GM19395 (cell line): ENCODE results near the gene DNAJA2.
"Not testable (repeated sequence)": the region's sequence is repeated elsewhere in the genome, so short reads cannot be mapped to it uniquely, and the experiment has no call there.

Experiments used
- ATAC-seq: cut with Tn5 transposase; IDR thresholded peaks from one replicate; pipeline ENCODE4 v1.9.1; 2021; ENCODE audit warnings: mild to moderate bottlenecking, moderate library complexity; ENCODE audit not compliant: unreplicated experiment

The DNAJA2 gene

DNA sequence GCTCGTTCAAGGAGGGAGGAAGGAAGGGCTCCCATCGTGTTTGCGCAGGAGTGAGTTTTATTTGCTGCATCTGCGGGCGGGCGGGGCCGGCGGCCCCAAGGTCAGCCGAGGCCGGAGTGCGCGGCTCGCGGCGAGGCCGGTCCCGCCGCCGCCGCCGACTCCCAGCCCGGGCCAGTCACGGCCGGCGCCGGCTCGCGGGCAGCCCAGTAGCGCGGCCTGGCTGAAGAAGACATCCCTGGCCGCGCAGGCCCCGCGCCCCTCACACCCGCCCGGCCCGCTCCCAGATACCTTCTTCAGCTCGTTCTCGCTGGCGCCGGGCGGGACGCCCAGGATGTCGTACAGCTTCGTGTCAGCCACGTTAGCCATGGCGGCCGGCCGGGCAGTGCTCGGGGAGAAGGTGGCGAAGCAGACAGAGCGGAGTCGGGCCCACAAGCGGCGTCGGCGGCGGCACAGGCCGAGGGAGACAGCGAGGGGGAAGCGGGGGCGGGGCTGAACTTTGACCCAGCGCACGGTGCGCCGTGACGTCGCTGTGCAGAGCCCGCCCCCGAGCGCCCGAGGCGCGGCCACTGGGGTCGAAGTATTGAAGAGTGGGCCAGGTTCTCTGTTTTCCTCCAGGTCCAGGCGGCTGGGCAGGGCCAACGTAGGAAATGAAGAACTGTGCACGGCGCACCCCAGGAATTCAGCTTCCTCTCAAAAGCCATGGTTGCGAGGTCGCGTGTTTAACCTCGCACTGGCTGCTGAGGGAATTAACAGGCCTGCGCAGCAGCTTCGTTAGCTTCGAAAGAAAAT, at the start of gene DNAJA2:
TSS of gene DNAJA2 (minus strand) at position 468 of the 789 bp plus-strand sequence. CDS start at position 366, 102 bp downstream.
- ATAC-seq, result peak; percentile 84

DNA sequence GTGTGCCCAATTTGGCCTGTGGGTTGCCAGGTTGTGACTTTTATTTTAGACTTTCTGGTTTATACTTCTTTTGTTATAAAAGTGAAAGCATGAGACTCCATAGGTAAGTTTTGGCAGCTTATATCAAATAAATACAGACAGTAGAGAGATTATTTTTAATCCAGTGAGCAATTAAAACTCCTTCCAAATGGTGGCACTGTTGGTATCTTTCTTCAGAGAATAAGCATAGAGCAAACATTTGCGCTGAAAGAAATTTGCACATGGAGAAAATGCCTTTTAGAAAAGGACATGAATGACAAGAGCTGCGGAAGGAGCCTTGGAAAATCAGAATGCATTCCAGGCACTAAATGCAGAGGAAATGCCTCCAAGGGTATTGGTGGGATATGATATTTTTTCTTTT, 46.1 kb upstream of the DNAJA2 start:
- no peak for ATAC-seq

DNA sequence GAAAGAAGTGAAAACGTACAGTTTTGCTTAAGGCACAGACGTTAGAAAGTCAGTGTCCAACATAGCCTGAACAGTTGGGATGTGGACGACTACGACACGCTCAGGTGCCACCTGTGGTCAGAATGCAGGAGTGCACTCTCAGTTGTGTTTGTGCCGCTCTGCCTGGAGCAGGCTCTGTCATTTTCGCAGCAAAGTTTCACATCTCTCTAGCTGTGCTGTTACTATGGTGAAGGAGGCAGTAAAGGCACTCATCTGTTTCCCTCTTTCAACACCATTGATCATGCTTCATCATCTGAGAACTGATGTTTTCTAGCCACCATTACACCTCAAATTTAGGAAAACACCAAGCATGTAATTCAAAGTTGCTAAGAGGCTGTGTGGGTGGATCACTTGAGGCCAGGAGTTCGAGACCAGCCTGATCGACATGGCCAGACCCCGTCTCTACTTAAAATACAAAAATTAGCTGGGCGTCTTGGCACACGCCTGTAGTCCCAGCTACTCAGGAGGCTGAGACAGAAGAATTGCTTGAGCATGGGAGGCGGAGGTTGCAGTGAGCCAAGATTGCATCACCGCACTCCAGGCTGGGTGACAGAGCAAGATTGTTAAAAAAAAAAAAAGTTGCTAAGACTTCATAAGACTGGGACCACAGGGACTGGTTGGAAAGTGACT, 44.9 kb upstream of the DNAJA2 start:
- ATAC-seq, result peak; percentile 100

DNA sequence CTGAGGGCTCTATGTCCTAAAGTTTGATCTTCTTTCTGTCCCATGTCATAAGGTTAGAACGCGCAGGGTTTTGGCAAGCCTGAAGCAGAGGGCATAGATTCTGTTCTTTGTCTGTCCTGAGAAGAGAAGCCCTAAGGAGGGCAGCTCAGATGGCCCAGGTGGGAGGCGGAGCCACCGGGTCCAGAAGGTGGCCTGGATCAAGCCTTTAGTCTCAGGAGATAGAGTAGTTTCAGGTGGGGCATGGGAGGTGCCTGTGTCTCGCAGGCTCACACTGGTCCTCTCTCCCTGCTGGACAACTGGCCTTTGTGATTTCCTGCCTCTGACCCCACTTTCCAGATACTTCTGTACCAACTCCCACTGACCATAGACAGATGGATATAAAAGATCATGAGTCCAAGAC, 44.2 kb upstream of the DNAJA2 start:
- no peak for ATAC-seq

DNA sequence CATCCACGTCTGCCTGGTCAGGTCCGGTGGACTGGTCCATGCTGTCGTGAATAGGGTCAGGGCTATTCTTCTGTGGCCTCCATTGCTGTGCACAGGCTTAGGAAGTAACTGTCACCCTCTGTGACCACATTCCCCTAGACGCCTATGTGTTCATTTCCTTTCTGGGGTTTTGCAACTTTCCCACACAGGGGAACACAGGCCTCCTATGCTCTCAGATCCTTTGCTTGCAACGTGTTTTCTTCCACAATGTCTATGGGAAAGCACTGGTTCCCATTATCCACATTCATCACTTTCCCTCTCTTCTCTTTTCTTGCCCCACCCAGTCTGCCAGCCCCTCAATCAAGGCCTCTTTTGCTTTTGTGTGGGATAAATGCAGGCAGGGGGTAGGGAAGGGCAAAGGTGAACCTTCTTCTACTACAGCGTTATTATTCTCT, 43.2 kb upstream of the DNAJA2 start:
- ATAC-seq, result no peak

DNA sequence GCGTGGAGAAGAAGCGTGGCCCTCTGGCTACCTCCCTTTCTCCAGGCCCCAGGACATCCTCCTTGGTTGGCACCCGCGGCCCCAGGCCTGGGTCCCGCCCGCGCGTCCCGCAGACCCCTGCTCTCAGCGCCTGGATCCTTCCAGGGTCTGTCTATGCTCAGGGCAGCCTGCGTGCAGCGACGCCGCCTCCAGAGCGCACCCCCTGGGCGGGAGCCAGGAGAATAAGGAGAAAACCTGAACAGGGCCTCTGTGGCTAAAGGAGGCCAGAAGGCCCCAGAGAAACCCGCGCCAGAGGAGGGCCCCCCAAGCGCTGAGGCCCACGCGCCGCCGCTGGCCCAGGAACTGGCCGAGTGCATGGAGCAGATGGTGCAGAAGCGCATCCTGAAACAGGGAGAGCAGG, 40.4 kb upstream of the DNAJA2 start:
- no peak for ATAC-seq

DNA sequence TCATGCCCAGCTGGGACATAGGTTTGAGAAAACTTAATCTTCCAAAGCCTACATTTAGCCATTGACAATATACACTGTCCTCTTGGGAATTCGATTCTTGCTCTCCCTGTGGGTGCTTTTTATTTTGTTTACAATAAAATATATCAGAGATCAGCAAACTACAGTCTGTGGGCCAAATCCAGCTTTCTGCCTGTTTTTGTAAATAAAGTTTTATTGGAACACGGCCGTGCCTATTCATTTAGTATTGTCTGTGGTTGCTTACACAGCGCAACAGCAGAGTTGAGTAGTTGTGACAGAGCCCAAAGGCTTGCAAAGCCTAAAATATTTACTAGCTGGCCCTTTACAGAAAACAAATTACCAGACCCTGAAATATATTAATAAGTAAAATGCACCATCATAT, 39.7 kb upstream of the DNAJA2 start:
- ATAC-seq, result no peak

DNA sequence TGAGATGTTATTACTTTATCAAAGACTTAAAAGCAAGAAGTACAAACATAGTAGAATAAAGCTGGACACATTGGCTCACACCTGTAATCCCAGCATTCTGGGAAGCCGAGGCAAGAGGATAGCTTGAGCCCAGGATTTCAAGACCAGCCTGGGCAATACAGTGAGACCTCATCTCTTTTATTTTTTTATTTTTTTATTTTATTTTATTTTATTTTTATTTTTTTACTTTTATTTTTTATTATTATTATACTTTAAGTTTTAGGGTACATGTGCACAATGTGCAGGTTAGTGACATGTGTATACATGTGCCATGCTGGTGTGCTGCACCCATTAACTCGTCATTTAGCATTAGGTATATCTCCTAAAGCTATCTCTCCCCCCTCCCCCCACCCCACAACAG, 37.3 kb upstream of the DNAJA2 start:
- not testable (repeated sequence) for ATAC-seq

DNA sequence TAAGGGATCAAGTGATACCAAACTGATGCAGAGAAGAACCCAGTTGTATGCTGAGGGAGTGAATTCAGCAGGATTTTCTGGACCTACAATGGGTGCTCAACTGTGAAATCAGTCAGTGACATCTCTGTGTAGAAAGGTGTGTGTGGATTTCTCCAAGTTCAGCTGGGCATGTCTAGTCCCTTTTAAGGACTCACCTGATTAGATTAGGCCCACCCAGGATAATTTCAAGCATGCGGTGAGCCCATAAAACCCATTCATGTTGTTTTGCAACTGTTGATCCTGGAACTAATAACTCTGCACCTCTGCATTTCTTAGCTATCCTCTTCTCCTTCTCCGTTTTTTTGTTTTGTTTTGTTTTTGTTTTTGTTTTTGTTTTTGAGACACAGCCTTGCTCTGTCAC, 35.1 kb upstream of the DNAJA2 start:
- ATAC-seq, result no peak

DNA sequence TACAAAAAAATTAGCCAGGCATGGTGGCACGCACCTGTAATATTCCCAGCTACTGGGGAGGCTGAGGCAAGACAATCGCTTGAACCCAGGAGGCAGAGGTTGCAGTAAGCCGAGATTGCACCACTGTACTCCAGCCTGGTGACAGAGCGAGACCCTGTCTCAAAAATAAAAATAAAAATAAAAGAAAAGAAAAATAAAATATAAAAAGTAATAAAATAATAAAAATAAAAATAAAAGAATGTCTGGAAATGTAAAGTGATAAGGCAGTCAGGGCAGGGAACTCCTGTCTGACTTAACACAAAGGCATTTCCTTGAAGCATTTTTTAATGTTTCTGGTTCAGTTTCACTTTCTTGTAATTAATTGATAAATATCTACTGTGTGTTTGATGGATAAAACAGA, 34.7 kb upstream of the DNAJA2 start:
- no peak for ATAC-seq

DNA sequence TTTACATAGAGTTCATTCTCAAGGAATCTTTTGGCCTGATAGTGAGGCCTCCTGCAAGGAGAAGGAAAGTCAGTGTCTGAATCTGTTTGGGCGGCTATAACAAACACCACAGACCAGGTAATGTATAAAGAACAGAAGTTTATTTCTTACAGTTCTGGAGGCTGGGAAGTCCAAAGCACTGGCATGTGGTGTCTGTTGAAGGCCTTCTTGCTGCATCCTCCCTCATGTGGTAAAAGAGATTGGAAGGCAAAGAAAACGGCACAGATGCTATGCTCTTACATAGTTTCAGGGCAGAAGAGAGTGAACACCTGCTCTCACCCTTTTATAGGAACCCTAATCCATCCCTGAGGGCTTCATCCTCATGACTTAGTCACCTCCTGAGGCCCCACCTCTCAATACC, 31.2 kb upstream of the DNAJA2 start:
- no peak for ATAC-seq

DNA sequence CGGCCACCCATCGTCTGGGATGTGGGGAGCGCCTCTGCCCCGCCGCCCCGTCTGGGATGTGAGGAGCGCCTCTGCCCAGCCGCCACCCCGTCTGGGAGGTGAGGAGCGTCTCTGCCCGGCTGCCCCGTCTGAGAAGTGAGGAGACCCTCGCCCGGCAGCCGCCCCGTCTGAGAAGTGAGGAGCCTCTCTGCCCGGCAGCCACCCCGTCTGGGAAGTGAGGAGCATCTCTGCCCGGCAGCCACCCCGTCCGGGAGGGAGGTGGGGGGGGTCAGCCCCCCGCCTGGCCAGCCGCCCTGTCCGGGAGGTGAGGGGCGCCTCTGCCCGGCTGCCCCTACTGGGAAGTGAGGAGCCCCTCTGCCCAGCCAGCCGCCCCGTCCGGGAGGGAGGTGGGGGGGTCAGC, 26.6 kb upstream of the DNAJA2 start:
- ATAC-seq, result not testable (repeated sequence)

DNA sequence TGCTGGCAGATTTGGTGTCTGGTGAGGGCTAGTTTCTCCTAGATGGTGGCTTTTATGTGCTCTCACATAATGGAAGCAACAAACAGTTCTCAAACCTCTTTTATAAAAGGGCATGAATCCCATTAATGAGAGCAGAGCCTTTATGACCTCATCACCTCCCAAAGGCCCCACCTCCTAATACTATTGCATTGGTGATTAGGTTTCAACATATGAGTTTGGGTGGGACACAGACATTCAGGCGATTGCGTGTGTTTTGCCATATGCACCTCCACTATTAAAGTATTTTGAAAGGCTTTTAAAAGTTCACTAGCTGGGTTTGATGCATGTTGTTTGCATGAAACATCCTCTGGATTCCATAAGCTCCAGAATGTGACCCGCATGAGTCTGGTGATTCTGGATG, 24.4 kb upstream of the DNAJA2 start:
- no peak for ATAC-seq

DNA sequence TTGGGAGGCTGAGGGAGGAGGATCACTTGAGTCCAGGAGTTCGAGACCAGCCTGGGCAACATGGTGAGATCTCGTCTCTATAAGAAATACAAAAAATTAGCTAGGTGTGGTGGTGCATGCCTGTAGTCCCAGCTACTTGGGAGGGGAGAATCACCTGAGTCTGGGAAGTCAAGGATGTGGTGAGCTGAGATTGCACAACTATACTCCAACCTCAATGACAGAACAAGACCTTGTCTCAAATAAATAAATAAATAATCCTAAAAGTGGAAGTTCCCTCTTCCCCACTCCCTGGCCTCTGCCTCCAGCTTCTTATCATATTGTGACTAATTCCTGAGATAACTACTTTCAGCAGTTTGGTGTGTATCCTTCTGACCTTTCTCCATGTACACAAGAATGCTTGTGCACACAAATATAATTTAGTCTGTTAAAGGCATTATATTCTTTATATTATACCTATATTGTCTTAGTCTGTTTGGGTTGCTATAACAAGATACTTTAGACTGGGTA, 23.5 kb upstream of the DNAJA2 start:
- no peak for ATAC-seq

DNA sequence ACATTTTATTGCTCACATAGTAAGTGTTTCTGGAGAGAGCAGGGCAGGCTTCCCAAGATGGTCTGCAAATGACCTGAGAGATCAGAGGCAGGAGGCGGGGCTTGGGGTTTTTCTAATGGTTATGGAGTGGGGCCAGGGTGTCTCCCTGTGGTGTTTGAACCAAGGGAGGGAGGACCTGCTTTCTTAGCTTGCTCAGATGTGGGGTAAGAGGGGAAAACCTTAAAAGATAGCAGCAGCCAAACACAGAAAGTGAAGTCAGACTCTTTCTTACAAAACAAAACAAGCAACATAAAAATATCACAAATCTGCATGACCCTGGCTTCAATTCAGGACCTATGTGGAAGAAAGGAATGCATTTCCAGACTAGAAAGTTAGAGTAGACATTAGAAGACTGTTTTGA, 22.9 kb upstream of the DNAJA2 start:
- ATAC-seq, result no peak

DNA sequence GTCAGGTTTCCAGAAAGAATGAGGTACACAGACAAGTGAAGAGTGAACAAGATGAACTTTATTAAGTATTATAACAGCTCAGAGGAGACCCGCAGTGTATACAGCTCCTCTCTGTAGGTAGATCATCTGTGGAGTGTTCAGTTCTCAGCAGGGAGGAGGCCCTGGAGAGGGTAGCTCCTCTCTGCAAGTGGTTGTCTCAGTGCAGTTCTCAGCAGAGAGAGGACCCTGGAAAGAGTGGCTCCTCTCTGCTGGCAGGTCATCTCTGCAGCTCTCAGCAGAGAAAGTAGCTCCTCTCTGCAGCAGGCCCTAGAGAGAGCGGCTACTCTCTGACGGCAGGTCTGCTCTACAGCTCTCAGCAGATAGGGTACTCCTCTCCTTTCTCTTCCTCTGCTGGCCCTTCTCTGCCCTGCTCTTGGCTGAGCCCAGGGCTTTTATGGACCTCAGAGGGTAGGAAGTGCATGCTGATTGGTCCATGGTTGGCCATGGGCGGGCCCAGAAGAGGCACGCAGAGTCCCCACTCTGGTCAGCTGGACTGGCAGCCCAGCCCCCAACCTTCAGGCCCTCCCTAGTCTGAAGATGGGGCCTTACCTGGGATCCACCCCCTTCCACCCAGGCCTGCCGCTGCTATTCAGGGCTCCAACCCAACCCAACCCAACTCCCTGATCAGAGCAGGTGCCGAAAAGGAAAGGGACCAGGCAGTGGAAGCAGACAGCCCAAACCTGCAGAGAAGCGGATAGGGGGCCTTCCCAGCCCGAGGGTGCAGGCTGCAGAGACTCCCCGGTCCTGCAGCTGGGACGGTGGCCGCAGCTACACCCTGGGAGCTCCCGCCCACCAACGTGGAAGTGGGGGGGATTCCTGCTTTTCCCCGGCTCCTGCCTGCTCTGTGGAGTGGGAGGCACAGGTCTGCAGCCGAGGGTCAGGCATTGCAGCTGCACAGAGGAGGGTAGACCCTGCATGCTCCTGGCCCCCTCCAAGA, 18.5 kb upstream of the DNAJA2 start:
- ATAC-seq, result no peak

DNA sequence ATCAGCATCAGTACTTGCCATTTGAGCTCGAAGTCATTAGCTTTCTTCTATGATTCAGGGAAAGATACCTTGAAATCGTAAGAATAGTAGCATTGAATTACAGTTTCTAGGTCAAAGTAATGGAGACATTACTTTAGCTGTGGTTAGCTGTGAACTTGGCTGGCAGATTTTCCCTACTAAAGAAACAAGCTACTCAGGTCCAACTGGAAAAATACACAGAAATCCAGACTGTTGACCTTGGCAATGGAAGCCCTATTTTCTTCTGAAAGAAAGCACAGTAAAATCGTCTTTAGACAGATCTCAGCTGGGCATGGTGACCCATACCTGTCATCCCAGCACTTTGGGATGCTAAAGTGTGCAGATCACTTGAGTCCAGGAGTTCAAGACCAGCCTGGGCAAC, 13.4 kb upstream of the DNAJA2 start:
- no peak for ATAC-seq

DNA sequence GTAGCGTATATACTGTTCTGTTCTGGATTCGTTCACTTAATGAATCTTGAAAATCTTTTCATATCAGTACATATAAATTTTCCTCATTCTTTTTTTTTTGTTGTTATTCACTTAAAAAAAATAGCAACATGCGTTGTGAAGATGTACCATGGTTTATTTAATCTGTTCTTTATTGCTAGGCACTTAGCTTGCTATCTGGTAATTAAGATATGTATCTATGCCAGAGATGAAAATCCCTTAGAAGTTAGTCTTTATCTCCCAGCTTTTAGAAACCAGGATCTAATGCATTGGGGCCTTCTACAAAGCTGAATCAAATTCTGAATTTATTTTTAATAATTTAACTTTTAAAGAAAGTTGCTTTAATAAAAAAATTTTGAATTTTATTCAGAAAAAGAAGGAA, 13.0 kb upstream of the DNAJA2 start:
- no peak for ATAC-seq

DNA sequence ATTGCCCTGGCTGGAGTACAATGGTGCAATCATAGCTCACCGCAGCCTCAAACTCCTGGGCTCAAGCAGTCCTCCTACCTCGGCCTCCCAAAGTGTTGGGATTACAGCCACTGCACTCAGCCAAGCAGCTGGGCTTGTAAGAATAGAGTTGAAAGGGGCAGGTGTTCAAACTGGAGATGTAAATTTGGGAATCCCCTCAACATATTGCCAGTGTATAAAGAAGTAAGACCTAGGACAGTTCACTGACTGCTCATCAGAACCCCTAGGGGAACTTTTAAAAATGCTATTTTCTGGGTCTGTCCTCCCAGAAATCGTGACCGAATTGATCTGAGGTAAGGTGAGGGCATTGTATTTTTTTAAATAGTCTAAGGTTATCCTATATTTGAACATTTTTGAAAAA, 8.9 kb upstream of the DNAJA2 start:
- no peak for ATAC-seq

DNA sequence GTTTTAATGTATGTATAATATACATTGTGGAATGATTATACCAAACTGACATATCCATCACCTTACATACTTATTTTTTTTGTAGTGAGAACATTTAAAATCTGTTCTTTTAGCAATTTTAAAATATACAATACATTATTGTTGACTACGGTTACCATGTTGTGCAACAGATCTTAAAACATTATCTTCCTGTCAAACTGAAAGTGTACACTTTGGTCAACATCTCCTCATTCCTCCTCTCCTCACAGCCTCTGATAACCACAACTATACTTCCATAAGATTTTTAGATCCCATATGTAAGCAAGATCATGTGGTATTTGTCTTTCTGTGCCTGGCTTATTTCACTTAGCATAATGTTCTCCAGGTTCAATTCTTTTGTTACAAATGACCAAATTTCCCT, 7.5 kb upstream of the DNAJA2 start:
- ATAC-seq, result no peak

DNA sequence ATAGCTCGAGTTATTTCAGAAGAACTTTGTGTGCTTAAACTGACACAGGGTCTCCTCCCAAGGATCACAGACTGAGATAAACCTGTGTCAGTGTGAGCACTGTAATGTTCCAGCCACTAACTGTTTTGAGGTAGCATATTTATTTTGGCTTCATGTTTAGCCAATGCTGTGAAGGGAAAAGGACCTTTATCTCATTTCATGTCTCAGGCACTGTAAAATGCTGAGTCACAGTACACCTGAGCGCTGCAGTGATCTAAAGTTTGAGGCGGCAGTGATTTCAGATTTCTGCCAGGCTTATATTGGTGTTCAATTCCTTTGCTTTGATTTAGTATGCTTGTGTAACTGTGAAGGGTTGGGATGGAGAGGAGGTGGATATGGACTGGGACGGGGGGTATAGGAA, 3.1 kb upstream of the DNAJA2 start:
- no peak for ATAC-seq
